ENCODE measurements around the gene TBC1D9.

Gene TBC1D9

DNA sequence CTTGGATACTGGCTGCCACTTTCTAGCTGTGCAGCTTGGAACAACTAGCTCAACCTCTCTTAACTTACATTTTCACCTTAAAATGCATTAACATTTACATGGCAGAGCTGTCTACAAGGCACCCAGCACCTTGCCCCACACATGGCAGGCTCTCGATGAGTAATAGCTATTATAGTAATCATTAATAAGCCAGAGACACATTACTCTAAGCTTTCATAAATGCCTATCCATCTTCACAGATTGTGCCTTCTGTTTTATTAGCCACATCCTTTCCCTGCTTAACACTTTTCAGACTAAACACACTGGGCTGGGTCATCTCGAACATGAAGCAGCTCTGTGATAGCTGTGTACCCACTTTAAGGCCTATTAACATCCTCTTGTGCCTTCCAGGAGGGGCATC is 103.6 kb downstream of the TBC1D9 start:
- CTCF ChIA-PET: interaction anchor here (0.8 to 0.9 kb wide), 2 partner anchors 10 to 35 kb away, joined by 3 to 4 read pairs; no protein-coding TSS in a partner anchor
- POLR2A ChIA-PET: no interaction called here
- DNase-seq (ENCODE audit: extremely low spot score): no peak
- no peak for TF ChIP-seq CTBP1 (IDR thresholded peaks at IDR 0.05; ENCODE audit: borderline replicate concordance)
- no peak for TF ChIP-seq ZNF384 (IDR thresholded peaks at IDR 0.05)
- TF ChIP-seq ELF4 (IDR thresholded peaks at IDR 0.05): no peak
- TF ChIP-seq LEF1 (IDR thresholded peaks at IDR 0.05; ENCODE audit: borderline replicate concordance): no peak
- TF ChIP-seq NFRKB (IDR thresholded peaks at IDR 0.05): no peak
- no peak for TF ChIP-seq BHLHE40 (IDR thresholded peaks at IDR 0.05; ENCODE audit: borderline replicate concordance)
- no peak for TF ChIP-seq FOXA1 (IDR thresholded peaks at IDR 0.05)
- TF ChIP-seq L3MBTL2 (conservative IDR thresholded peaks at IDR 0.05): no peak
- TF ChIP-seq FOXK2 (IDR thresholded peaks at IDR 0.05): no peak
- no peak for TF ChIP-seq TARDBP (IDR thresholded peaks at IDR 0.05)
- no peak for TF ChIP-seq SUZ12 (IDR thresholded peaks at IDR 0.05)
- no peak for TF ChIP-seq SP1 (IDR thresholded peaks at IDR 0.05)

DNA sequence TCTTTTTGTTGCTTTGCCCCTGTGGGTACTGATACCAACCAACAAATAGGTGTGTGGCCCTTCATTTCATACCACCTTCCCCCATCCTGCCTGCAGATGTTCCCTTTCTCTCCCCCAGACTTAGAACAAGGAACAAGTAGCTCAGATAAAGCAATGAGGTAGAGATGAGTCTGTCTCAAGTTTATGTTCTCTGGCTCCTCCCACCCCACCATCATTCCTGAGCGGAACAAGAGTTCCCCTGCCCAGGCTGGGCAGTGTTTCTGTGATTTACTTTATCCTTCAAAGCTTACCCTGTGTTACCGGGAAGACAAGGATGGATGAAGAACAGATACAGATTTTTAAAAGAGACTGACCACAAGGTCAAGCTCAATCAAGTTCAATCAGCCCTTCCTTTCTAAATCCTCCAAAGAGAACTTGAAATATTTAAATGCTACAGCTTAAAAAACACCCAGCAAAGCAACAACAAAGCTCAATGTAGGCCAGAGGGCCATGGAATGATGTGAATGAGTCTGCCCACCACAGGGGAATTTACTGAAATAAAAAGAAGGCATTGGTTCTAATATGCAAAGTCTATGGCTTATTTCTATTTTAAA is 107.4 kb downstream of the TBC1D9 start:
- no peak for TF ChIP-seq FOXA1 (IDR thresholded peaks at IDR 0.05)
- TF ChIP-seq CTBP1 (IDR thresholded peaks at IDR 0.05; ENCODE audit: borderline replicate concordance): no peak
- TF ChIP-seq L3MBTL2 (conservative IDR thresholded peaks at IDR 0.05): no peak
- TF ChIP-seq ARNT (IDR thresholded peaks at IDR 0.05): no peak
- no peak for TF ChIP-seq SUZ12 (IDR thresholded peaks at IDR 0.05)
- TF ChIP-seq FOXM1 (IDR thresholded peaks at IDR 0.05; ENCODE audit: borderline replicate concordance): no peak
- TF ChIP-seq, protein P1, sequence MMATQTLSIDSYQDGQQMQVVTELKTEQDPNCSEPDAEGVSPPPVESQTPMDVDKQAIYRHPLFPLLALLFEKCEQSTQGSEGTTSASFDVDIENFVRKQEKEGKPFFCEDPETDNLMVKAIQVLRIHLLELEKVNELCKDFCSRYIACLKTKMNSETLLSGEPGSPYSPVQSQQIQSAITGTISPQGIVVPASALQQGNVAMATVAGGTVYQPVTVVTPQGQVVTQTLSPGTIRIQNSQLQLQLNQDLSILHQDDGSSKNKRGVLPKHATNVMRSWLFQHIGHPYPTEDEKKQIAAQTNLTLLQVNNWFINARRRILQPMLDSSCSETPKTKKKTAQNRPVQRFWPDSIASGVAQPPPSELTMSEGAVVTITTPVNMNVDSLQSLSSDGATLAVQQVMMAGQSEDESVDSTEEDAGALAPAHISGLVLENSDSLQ (IDR thresholded peaks at IDR 0.05): no peak
- no peak for TF ChIP-seq SP1 (IDR thresholded peaks at IDR 0.05)
- CTCF ChIA-PET: interaction anchor here (1.0 kb wide), 1 partner anchor 11 kb away, joined by 3 read pairs; no protein-coding TSS in a partner anchor
- POLR2A ChIA-PET: no interaction called here
- no peak for DNase-seq (ENCODE audit: extremely low spot score)

DNA sequence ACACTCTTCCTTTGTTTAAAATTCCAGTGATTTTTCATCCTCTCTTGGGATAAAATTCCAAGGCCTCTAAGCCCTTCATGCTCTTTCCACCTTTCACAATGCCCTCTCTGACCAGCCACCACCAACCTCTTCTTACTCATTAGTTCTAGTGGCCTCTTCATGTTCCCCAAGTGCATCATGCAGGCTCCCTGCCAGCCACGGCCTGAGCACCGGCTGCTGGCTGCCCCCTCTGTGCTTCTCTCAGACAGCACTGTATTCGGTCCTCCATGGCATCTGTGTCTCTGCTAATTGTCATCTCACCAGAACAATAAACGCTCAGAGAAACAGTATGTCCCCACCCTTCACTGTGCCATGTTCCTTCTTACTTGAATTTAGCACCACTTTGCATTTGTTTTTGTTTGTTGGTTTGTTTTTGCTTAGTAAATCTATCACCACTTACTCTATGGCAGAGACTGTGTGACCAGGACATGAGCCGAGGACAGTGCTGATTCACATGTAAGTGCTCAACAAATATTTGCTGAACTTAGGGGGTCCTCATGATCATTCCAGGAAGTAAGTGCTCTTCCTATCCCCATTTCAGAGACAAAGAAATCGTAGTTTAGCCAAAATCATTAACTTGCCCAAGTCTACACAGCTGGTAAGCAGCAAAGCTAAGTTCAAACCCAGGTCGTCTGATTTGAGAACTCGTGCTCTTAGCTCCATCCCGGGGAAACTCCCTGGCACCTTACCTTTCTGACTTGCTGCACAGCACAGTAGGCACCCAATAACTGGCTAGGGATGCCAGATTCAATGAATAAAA is 110.4 kb downstream of the TBC1D9 start:
- ChIA-PET CTCF (no interaction called here), POLR2A (no interaction called here)
- no peak for DNase-seq (ENCODE audit: extremely low spot score)
- TF ChIP-seq LEF1 (IDR thresholded peaks at IDR 0.05; ENCODE audit: borderline replicate concordance): no peak
- TF ChIP-seq FOXK2 (IDR thresholded peaks at IDR 0.05): no peak
- TF ChIP-seq, protein P1 (IDR thresholded peaks at IDR 0.05): no peak
- no peak for TF ChIP-seq SUZ12 (IDR thresholded peaks at IDR 0.05)
- TF ChIP-seq ARNT (IDR thresholded peaks at IDR 0.05): no peak
- no peak for TF ChIP-seq SP1 (IDR thresholded peaks at IDR 0.05)
- TF ChIP-seq HDGF (IDR thresholded peaks at IDR 0.05; ENCODE audit: borderline replicate concordance): no peak
- no peak for TF ChIP-seq FOXA1 (IDR thresholded peaks at IDR 0.05)
- no peak for TF ChIP-seq ZNF384 (IDR thresholded peaks at IDR 0.05)
- TF ChIP-seq BHLHE40 (IDR thresholded peaks at IDR 0.05; ENCODE audit: borderline replicate concordance): no peak

DNA sequence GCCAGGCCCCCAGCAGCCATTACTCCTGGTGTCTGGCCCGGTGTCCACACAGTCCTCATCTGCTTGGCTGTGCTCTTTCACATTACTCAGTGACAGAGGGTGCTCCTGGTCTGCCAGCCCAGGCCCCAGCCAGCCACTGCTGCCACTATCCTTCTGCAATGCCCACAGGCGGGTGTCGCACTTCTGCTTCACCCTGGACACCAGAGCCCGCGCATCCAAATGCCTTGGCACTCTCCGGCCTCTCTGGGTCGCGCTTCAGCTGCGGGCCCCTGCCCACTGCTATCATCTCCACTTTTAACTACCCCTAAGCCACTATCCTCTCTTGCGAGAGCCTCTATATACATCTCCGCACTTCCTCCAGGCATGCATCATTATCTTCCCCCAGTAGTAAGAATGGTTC is 111.0 kb downstream of the TBC1D9 start:
- no peak for TF ChIP-seq FOXM1 (IDR thresholded peaks at IDR 0.05; ENCODE audit: borderline replicate concordance)
- TF ChIP-seq ARNT (IDR thresholded peaks at IDR 0.05): no peak
- no peak for TF ChIP-seq ELF4 (IDR thresholded peaks at IDR 0.05)
- TF ChIP-seq LEF1 (IDR thresholded peaks at IDR 0.05; ENCODE audit: borderline replicate concordance): no peak
- no peak for TF ChIP-seq SP1 (IDR thresholded peaks at IDR 0.05)
- no peak for TF ChIP-seq BHLHE40 (IDR thresholded peaks at IDR 0.05; ENCODE audit: borderline replicate concordance)
- no peak for TF ChIP-seq CTBP1 (IDR thresholded peaks at IDR 0.05; ENCODE audit: borderline replicate concordance)
- TF ChIP-seq SUZ12 (IDR thresholded peaks at IDR 0.05): no peak
- TF ChIP-seq HDGF (IDR thresholded peaks at IDR 0.05; ENCODE audit: borderline replicate concordance): no peak
- no peak for TF ChIP-seq ZNF384 (IDR thresholded peaks at IDR 0.05)
- no peak for DNase-seq (ENCODE audit: extremely low spot score)
- ChIA-PET CTCF (no interaction called here), POLR2A (no interaction called here)

DNA sequence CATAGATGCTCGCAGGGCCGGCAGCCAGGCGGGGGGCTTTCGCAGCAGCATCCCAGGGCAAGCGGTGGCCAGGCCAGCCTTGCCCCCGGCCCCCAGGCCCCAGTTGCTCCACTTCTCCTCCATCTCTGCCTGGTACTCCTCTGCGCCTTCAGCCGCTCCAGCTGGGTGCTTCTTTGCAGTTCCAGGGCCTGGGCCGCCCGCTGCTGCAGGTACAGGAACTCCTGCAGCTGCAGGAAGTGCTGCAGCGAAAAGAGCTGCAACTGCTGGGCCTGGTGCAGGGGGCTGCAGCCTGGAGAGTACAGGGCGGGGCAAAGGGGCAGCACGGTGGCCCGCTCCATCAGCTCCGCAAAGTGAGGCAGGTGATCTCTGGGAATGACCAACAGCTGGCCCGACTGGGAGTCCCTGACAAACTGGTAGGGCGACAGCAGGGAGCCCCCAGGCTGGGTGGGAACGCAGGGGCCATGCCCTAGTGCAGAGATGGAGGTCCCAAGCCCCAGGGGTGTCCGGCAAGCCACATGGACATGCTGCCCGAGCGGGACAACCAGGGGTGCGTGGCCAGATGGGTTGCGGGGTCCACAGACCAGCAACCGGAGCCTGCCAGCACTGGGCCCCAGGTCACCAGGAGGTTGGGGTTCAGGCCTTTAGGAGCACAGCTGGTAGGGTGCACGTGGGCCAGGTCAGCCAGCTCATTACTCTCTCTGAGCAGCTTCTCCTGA is 111.6 kb downstream of the TBC1D9 start:
- DNase-seq (ENCODE audit: extremely low spot score): no peak
- POLR2A ChIA-PET: no interaction called here
- CTCF ChIA-PET: no interaction called here
- TF ChIP-seq SUZ12 (IDR thresholded peaks at IDR 0.05) (no peak), LEF1 (IDR thresholded peaks at IDR 0.05; ENCODE audit: borderline replicate concordance) (no peak), HDGF (IDR thresholded peaks at IDR 0.05; ENCODE audit: borderline replicate concordance) (no peak), NFRKB (IDR thresholded peaks at IDR 0.05) (no peak), CTBP1 (IDR thresholded peaks at IDR 0.05; ENCODE audit: borderline replicate concordance) (no peak), ELF4 (IDR thresholded peaks at IDR 0.05) (no peak), FOXM1 (IDR thresholded peaks at IDR 0.05; ENCODE audit: borderline replicate concordance) (no peak), ARNT (IDR thresholded peaks at IDR 0.05) (no peak), BHLHE40 (IDR thresholded peaks at IDR 0.05; ENCODE audit: borderline replicate concordance) (no peak), L3MBTL2 (conservative IDR thresholded peaks at IDR 0.05) (no peak), FOXK2 (IDR thresholded peaks at IDR 0.05) (no peak)
- TF ChIP-seq, protein P1 (IDR thresholded peaks at IDR 0.05): no peak

All from HEK293T (cell line).